HG03439 (cell line): ENCODE measurements around the gene HSF4.

Experiments
- ATAC-seq: cut with Tn5 transposase; IDR thresholded peaks from one replicate; pipeline ENCODE4 v1.9.1; 2021; ENCODE audit warnings: mild to moderate bottlenecking, moderate library complexity; ENCODE audit not compliant: unreplicated experiment

HSF4 gene

GRCh38 chr16:67198238-67198734, 33.7 kb downstream of the HSF4 start:
- no peak for ATAC-seq

GRCh38 chr16:67199011-67199807, 34.7 kb downstream of the HSF4 start, which contains the start of gene ELMO3:
Gene ELMO3 (plus strand): TSS chr16:67199131. CDS start chr16:67199327, 196 bp downstream.
- ATAC-seq = no peak

- ATAC-seq = no peak
These were observed 35.3 kb downstream of the HSF4 start for GRCh38 chr16:67199808-67200198.

GRCh38 chr16:67200491-67200890, 35.9 kb downstream of the HSF4 start:
- no peak for ATAC-seq

GRCh38 chr16:67201411-67202345, 37.1 kb downstream of the HSF4 start:
- no peak for ATAC-seq

GRCh38 chr16:67202426-67202825, 37.9 kb downstream of the HSF4 start:
- no peak for ATAC-seq

GRCh38 chr16:67202956-67203493, 38.5 kb downstream of the HSF4 start:
- no peak for ATAC-seq

- ATAC-seq = no peak
These were observed 39.5 kb downstream of the HSF4 start for GRCh38 chr16:67204076-67204475.

- ATAC-seq = no peak
These were observed 41.7 kb downstream of the HSF4 start for GRCh38 chr16:67206129-67206837.

GRCh38 chr16:67206838-67207248, 42.3 kb downstream of the HSF4 start:
- no peak for ATAC-seq

GRCh38 chr16:67207249-67208091, 42.9 kb downstream of the HSF4 start:
- ATAC-seq = no peak

- ATAC-seq = no peak
These were observed 43.8 kb downstream of the HSF4 start for GRCh38 chr16:67208154-67208896.

GRCh38 chr16:67209565-67209964, 45.0 kb downstream of the HSF4 start:
- ATAC-seq = no peak

GRCh38 chr16:67210069-67210937, 45.8 kb downstream of the HSF4 start:
- ATAC-seq = no peak

GRCh38 chr16:67211674-67212073, 47.1 kb downstream of the HSF4 start:
- no peak for ATAC-seq

- ATAC-seq = no peak
These were observed 48.2 kb downstream of the HSF4 start for GRCh38 chr16:67212766-67213165.

GRCh38 chr16:67213197-67214019, 48.9 kb downstream of the HSF4 start:
- ATAC-seq = no peak
